IPS-18a (cell line): Measurements from ENCODE around the gene ARRDC3.
A peak's percentile ranks its signal among the peaks of the same experiment; 100 is the strongest.
"Not testable (repeated sequence)": the region's sequence is repeated elsewhere in the genome, so short reads cannot be mapped to it uniquely, and the experiment has no call there.

ENCODE experiments used
- H3K27ac ChIP-seq: one replicate; pipeline ENCODE4 v1.5.1; 2013; ENCODE audit warnings: low read length
- H3K27me3 ChIP-seq: one replicate; pipeline ENCODE4 v1.6.1; 2013; ENCODE audit warnings: mild to moderate bottlenecking, low read length; ENCODE audit not compliant: control insufficient read depth, insufficient read depth
- H3K36me3 ChIP-seq: one replicate; pipeline ENCODE4 v1.6.1; 2013; ENCODE audit warnings: low read depth, low read length; ENCODE audit not compliant: control insufficient read depth
- H3K4me1 ChIP-seq: one replicate; pipeline ENCODE4 v1.6.1; 2013; ENCODE audit warnings: low read depth, low read length; ENCODE audit not compliant: control insufficient read depth
- H3K4me3 ChIP-seq: one replicate; pipeline ENCODE4 v1.5.1; 2013; ENCODE audit warnings: low read length
- H3K9ac ChIP-seq: one replicate; pipeline ENCODE4 v1.6.1; 2013; ENCODE audit warnings: mild to moderate bottlenecking, low read length, moderate library complexity
- H3K9me3 ChIP-seq: one replicate; pipeline ENCODE4 v1.6.1; 2013; ENCODE audit warnings: low read depth, low read length; ENCODE audit not compliant: control insufficient read depth

Gene ARRDC3

DNA sequence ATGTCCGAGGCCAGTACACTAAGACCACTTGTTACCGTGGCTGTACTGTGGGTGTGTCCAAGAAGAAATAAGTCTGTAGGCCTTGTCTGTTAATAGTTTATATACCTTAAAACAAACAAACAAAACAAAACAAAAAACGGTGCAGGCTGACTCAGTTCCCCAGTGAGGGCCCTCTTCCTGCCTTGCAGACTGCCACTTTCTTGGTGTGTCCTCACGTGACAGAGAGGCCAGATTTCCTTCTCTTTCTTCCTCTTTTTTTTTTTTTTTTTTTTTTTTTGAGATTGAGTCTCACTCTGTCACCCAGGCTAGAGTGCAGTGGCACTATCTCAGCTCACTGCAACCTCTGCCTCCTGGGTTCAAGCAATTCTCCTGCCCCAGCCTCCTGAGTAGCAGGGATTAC lies 28.2 kb downstream of the ARRDC3 start:
- not testable (repeated sequence) for H3K36me3 ChIP-seq, H3K27ac ChIP-seq, H3K4me3 ChIP-seq, H3K4me1 ChIP-seq, H3K9ac ChIP-seq, H3K27me3 ChIP-seq, H3K9me3 ChIP-seq

GRCh38 chr5:91352831-91353695 lies 30.1 kb downstream of the ARRDC3 start:
- no peak overlapping the region for H3K9ac ChIP-seq

DNA sequence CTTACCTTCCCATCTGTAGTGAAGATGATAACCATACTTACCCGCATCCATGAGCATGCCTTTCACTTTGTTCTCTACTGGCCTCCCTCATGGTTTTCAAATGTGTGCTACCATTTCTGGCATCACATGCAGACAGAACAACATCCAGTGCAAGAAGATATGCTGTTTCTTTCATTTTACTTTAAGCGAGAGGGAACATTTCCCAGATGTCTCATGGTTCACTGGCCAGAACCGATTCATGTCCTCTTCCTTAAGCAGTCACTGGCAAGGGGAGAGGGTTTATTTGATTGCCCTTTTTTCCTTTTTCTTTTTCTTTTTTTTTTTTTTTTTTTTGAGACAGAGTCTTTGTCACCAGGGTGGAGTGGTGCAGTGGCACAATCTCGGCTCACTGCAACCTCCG lies 37.7 kb downstream of the ARRDC3 start:
- Histone ChIP-seq H3K36me3 (no peaks in the 10 kb centered on the region), H3K4me1 (no peaks in the 10 kb centered on the region), H3K27ac (no peak overlapping the region), H3K27me3 (no peaks in the 10 kb centered on the region), H3K9me3 (no peaks in the 10 kb centered on the region), H3K4me3 (no peak overlapping the region), H3K9ac (no peak overlapping the region)

More at GRCh38 chr5:91352831-91353695, 30.1 kb downstream of the ARRDC3 start:
- no peaks in the 10 kb centered on the region for H3K36me3 ChIP-seq
- no peak overlapping the region for H3K27ac ChIP-seq
- H3K4me3 ChIP-seq: no peak overlapping the region
- peaks cover 7% of the 10 kb centered on the region for H3K4me1 ChIP-seq
- no peaks in the 10 kb centered on the region for H3K9me3 ChIP-seq
- no peaks in the 10 kb centered on the region for H3K27me3 ChIP-seq

DNA sequence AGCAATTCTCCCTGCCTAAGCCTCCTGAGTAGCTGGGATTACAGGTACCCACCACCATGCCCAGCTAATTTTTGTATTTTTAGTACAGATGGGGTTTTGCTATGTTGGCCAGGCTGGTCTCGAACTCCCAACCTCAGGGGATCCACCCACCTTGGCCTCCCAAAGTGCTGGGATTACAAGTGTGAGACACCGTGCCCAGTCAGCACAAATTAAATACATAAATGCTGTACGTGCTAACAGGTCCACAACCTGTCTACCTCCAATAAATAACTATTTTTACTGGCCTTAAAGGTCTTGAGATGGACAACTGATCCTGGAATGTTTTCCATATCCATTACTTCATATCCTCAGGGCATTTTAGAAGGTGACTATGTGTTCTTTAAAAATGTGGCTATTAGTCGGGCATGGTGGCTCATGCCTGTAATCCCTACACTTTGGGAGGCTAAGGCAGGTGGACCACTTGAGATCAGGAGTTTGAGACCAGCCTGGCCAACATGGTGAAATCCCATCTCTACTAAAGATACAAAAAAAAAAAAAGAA lies 38.4 kb downstream of the ARRDC3 start:
- not testable (repeated sequence) for H3K4me3 ChIP-seq, H3K27ac ChIP-seq, H3K9ac ChIP-seq, H3K4me1 ChIP-seq, H3K27me3 ChIP-seq, H3K36me3 ChIP-seq, H3K9me3 ChIP-seq

DNA sequence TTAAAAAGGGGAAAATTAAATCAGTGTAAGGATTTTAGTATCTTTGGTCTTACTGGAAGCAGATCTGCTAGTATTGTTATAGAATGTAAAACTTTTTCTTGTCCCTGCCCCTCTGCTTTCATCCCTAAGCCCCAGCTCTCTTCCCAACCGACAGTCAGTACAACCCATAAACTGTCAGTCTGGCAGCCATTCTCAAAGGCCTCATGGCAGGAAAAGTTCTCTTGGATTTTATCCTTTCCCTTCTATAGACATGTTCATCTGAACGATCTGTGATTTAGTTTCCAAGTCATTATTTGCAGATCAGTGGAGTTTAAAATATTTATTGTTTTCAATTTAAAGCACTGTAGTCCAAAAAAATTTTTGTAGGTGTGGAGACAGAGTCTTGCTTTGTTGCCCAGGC lies 39.2 kb downstream of the ARRDC3 start:
- Histone ChIP-seq H3K4me3 (no peak overlapping the region), H3K36me3 (no peaks in the 10 kb centered on the region), H3K4me1 (peaks cover 10% of the 10 kb centered on the region), H3K27ac (no peak overlapping the region), H3K9ac (no peak overlapping the region), H3K9me3 (no peaks in the 10 kb centered on the region), H3K27me3 (no peaks in the 10 kb centered on the region)

GRCh38 chr5:91342931-91343330 lies 40.2 kb downstream of the ARRDC3 start:
- not testable (repeated sequence) for H3K9ac ChIP-seq, H3K4me3 ChIP-seq, H3K27ac ChIP-seq, H3K9me3 ChIP-seq, H3K27me3 ChIP-seq, H3K36me3 ChIP-seq
- peaks cover 11% of the 10 kb centered on the region for H3K4me1 ChIP-seq

GRCh38 chr5:91341154-91341553 lies 42.0 kb downstream of the ARRDC3 start:
- H3K4me3 ChIP-seq: no peak overlapping the region
- peaks cover 17% of the 10 kb centered on the region for H3K4me1 ChIP-seq
- no peak overlapping the region for H3K9ac ChIP-seq
- no peaks in the 10 kb centered on the region for H3K36me3 ChIP-seq
- H3K27me3 ChIP-seq: no peaks in the 10 kb centered on the region
- no peaks in the 10 kb centered on the region for H3K9me3 ChIP-seq
- H3K27ac ChIP-seq: no peak overlapping the region

DNA sequence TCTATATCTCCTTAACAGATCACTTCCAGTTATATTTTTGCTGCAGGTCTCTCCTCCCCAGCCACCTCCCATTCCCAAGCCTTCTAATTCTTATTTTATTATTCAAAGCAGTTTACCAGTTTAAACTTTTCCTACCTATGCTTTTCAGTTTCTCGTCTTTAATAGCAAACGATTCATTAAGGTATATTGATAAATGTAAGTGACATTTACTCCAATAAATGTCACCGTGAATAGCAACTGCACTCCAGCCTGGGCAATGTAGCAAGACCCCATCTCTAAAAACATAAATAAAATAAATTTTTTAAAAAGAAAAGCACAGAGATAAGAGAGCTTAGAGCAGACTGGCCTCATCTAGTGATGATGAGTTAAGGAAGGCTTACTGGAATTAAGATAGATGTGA lies 42.6 kb downstream of the ARRDC3 start:
- Histone ChIP-seq H3K9ac (no peak overlapping the region), H3K27ac (no peak overlapping the region), H3K4me3 (no peak overlapping the region), H3K9me3 (no peaks in the 10 kb centered on the region), H3K4me1 (peaks cover 17% of the 10 kb centered on the region), H3K27me3 (no peaks in the 10 kb centered on the region), H3K36me3 (no peaks in the 10 kb centered on the region)

- no peaks in the 10 kb centered on the region for H3K27me3 ChIP-seq
- H3K36me3 ChIP-seq: no peaks in the 10 kb centered on the region
- H3K9me3 ChIP-seq: no peaks in the 10 kb centered on the region
- H3K27ac ChIP-seq: peak overlapping the region; percentile 37
- peaks cover 17% of the 10 kb centered on the region for H3K4me1 ChIP-seq
- no peak overlapping the region for H3K4me3 ChIP-seq
- H3K9ac ChIP-seq: no peak overlapping the region
Measured at GRCh38 chr5:91339063-91339705, 43.9 kb downstream of the ARRDC3 start.

- Histone ChIP-seq H3K27me3 (no peaks in the 10 kb centered on the region), H3K4me3 (no peak overlapping the region), H3K9ac (no peak overlapping the region), H3K27ac (no peak overlapping the region), H3K4me1 (peaks cover 16% of the 10 kb centered on the region), H3K9me3 (no peaks in the 10 kb centered on the region), H3K36me3 (no peaks in the 10 kb centered on the region)
Measured at GRCh38 chr5:91332267-91333045, 50.7 kb downstream of the ARRDC3 start.

DNA sequence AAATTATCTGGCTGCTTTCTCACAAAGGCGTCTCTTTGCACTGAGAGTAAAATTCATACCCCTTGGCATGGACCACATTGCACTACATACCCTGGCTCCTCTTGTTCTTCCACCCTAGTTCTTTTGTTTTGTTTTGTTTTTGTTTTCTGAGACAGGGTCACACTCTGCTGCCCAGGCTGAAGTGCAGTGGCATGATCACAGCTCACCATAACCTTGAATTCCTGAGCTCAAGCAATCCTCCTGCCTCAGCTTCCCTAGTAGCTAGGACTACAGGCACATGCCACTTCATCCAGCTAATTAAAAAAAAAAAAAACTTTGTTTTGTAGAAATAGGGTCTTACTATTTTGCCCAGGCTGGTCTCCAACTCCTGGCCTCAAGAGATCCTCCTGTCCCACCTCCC lies 51.4 kb downstream of the ARRDC3 start:
- Histone ChIP-seq H3K9ac (no peak overlapping the region), H3K27ac (no peak overlapping the region), H3K4me1 (peaks cover 16% of the 10 kb centered on the region)

More for the DNA sequence above, 51.4 kb downstream of the ARRDC3 start:
- no peaks in the 10 kb centered on the region for H3K36me3 ChIP-seq
- H3K9me3 ChIP-seq: no peaks in the 10 kb centered on the region
- H3K27me3 ChIP-seq: no peaks in the 10 kb centered on the region
- H3K4me3 ChIP-seq: no peak overlapping the region
